Activated T-helper 2 cell treated with anti-CD3 and anti-CD28 coated beads, Interferon-gamma antibody, Interleukin-2, Interleukin-4, amounts not matched to agents 10 μg/mL and 5 μg/mL and 100 μg/mL, durations not matched to agents 14 hours and 24 hours and 36 hours (primary cell): Measurements from ENCODE around the gene HDC. TPM values are rescaled to one million over a fixed set of nuclear protein-coding genes. Genes with fewer than 3 reads are reported as not detected.
A peak's percentile ranks its signal among the peaks of the same experiment; 100 is the strongest.

Source experiments
- DNase-seq: peaks from one replicate; pipeline ENCODE4 v3.0.0; 2021; ENCODE audit warnings: low spot score
- H3K27ac Mint-ChIP-seq: one replicate; pipeline ENCODE4 v1.8.0; 2021; ENCODE audit warnings: mixed read lengths
- H3K27me3 Mint-ChIP-seq: one replicate; pipeline ENCODE4 v1.8.0; 2021; ENCODE audit warnings: low read depth, mixed read lengths
- H3K36me3 Mint-ChIP-seq: one replicate; pipeline ENCODE4 v1.8.0; 2021; ENCODE audit warnings: low read depth, mixed read lengths
- H3K4me1 Mint-ChIP-seq: one replicate; pipeline ENCODE4 v1.8.0; 2021; ENCODE audit warnings: low read depth, mixed read lengths
- H3K4me3 Mint-ChIP-seq: one replicate; pipeline ENCODE4 v1.8.0; 2021; ENCODE audit warnings: low read depth, mild to moderate bottlenecking, moderate library complexity, mixed read lengths
- H3K9me3 Mint-ChIP-seq: one replicate; pipeline ENCODE4 v1.8.0; 2021; ENCODE audit warnings: mixed read lengths
- intact Hi-C: fragments of 100-400 bp; cut with micrococcal nuclease; formaldehyde crosslinking; loops from one replicate; pipeline ENCODE4 v1.15.1; 2023
- total RNA-seq: library from RNA; stranded (reverse); gene quantifications from 2 replicates; pipeline ENCODE4 v1.2.3, GENCODE V29; 2022

Gene HDC
- total RNA-seq, 1 donor from 2014 or later: 8.7 TPM

- H3K4me3 Mint-ChIP-seq: no peak overlapping the region
Measured at GRCh38 chr15:50210462-50211157, 54.9 kb downstream of the HDC start.

GRCh38 chr15:50209809-50210208, 55.7 kb downstream of the HDC start:
- H3K4me3 Mint-ChIP-seq: no peak overlapping the region
- H3K27ac Mint-ChIP-seq: no peak overlapping the region
- no peak for DNase-seq
- peaks cover 94% of the 10 kb centered on the region for H3K36me3 Mint-ChIP-seq
- peaks cover 32% of the 10 kb centered on the region for H3K9me3 Mint-ChIP-seq
- intact Hi-C loops: no loop called here
- H3K27me3 Mint-ChIP-seq: no peaks in the 10 kb centered on the region
- peaks cover 1% of the 10 kb centered on the region for H3K4me1 Mint-ChIP-seq

More at GRCh38 chr15:50210462-50211157, 54.9 kb downstream of the HDC start:
- H3K36me3 Mint-ChIP-seq: peaks cover 93% of the 10 kb centered on the region
- intact Hi-C loops: no loop called here
- H3K27ac Mint-ChIP-seq: no peak overlapping the region
- no peaks in the 10 kb centered on the region for H3K27me3 Mint-ChIP-seq
- DNase-seq: no peak
- H3K9me3 Mint-ChIP-seq: peaks cover 32% of the 10 kb centered on the region
- peaks cover 1% of the 10 kb centered on the region for H3K4me1 Mint-ChIP-seq

- Mint-ChIP-seq H3K4me3 (no peak overlapping the region), H3K36me3 (peaks cover 82% of the 10 kb centered on the region), H3K4me1 (peaks cover 2% of the 10 kb centered on the region), H3K27me3 (no peaks in the 10 kb centered on the region), H3K9me3 (peaks cover 4% of the 10 kb centered on the region), H3K27ac (no peak overlapping the region)
- no peak for DNase-seq
- intact Hi-C loops: no loop called here
Measured at GRCh38 chr15:50206020-50206419, 59.5 kb downstream of the HDC start.

- peaks cover 6% of the 10 kb centered on the region for H3K4me1 Mint-ChIP-seq
- no peaks in the 10 kb centered on the region for H3K9me3 Mint-ChIP-seq
- intact Hi-C loops: no loop called here
- no peak overlapping the region for H3K27ac Mint-ChIP-seq
- H3K4me3 Mint-ChIP-seq: no peak overlapping the region
- DNase-seq: no peak
- H3K36me3 Mint-ChIP-seq: peaks cover 68% of the 10 kb centered on the region
- no peaks in the 10 kb centered on the region for H3K27me3 Mint-ChIP-seq
Measured at GRCh38 chr15:50202003-50202402, 63.5 kb downstream of the HDC start.

GRCh38 chr15:50192926-50193620, 72.5 kb downstream of the HDC start:
- no peak for DNase-seq
- Mint-ChIP-seq H3K4me1 (peaks cover 40% of the 10 kb centered on the region), H3K4me3 (no peak overlapping the region), H3K27me3 (no peaks in the 10 kb centered on the region), H3K27ac (peak overlapping the region; percentile 31), H3K36me3 (peaks cover 74% of the 10 kb centered on the region), H3K9me3 (no peaks in the 10 kb centered on the region)
- intact Hi-C loops: no loop called here

GRCh38 chr15:50192164-50192563, 73.4 kb downstream of the HDC start:
- intact Hi-C loops: no loop called here
- Mint-ChIP-seq H3K4me3 (no peak overlapping the region), H3K9me3 (no peaks in the 10 kb centered on the region), H3K27me3 (no peaks in the 10 kb centered on the region), H3K4me1 (peaks cover 44% of the 10 kb centered on the region), H3K27ac (no peak overlapping the region), H3K36me3 (peaks cover 75% of the 10 kb centered on the region)
- DNase-seq: no peak

Other genes starting within 250 kb of the HDC start
- 69.7 and 75.3 TPM in 2 replicates for gene ATP8B4, start 146.5 kb downstream of the HDC start, total RNA-seq
- 99.5 TPM in 2 replicates for gene SLC27A2, start 83.5 kb downstream of the HDC start, total RNA-seq
- gene GABPB1, start 89.5 kb upstream of the HDC start, total RNA-seq: 69.3 and 69.5 TPM in 2 replicates
- 57.2 and 57.4 TPM in 2 replicates for gene USP8, start 158.7 kb upstream of the HDC start, total RNA-seq